H1 (cell line): ENCODE results near the gene HSF4. TPM values are rescaled to one million over a fixed set of nuclear protein-coding genes. Genes with fewer than 3 reads are reported as not detected.

Experiments used
- CTCF ChIA-PET: fragments of 300-600 bp; sonication (Branson Sonifier 250); formaldehyde crosslinking; loops from one replicate; lab custom pipeline; 2021; ENCODE audit not compliant: partially characterized antibody; lab: Charles Lee
- POLR2A ChIA-PET: fragments of 300-600 bp; sonication (Branson Sonifier 250); formaldehyde crosslinking; loops from one replicate; lab custom pipeline; 2021; ENCODE audit warnings: inconsistent platforms; ENCODE audit not compliant: partially characterized antibody; lab: Charles Lee
- DNase-seq, 2 experiments: peaks; one replicate each; pipeline versions ENCODE4 v3.0.0 to v3.0.0-alpha.2; 2010 to 2022; ENCODE audit warnings: low spot score in 2 of 2, low read depth in 1 of 2, mixed read lengths in 1 of 2
- FAIRE-seq: peaks from 2 replicates; lab custom pipeline; 2011; peaks lifted over from hg19 to GRCh38; lab: Jason Lieb, UNC
- H2AFZ ChIP-seq: 2 replicates; pipeline ENCODE4 v1.8.1; 2012; ENCODE audit warnings: low read length, inconsistent platforms
- H2AK5ac ChIP-seq: 2 replicates; pipeline ENCODE4 v1.6.1; 2013; ENCODE audit warnings: low read depth, low read length
- H2BK120ac ChIP-seq: replicated peaks from 2 replicates; pipeline ENCODE3; 2013; ENCODE audit warnings: low read depth, low read length, inconsistent platforms
- H2BK12ac ChIP-seq: 2 replicates; pipeline ENCODE4 v1.6.1; 2013; ENCODE audit warnings: low read depth, low read length
- H2BK15ac ChIP-seq: 2 replicates; pipeline ENCODE4 v1.6.1; 2013; ENCODE audit warnings: low read length
- H2BK20ac ChIP-seq: 2 replicates; pipeline ENCODE4 v1.6.1; 2013; ENCODE audit warnings: low read length
- H2BK5ac ChIP-seq: 2 replicates; pipeline ENCODE4 v1.6.1; 2013; ENCODE audit warnings: low read depth, low read length
- H3K14ac ChIP-seq: 2 replicates; pipeline ENCODE4 v1.6.1; 2013; ENCODE audit warnings: inconsistent platforms; ENCODE audit not compliant: insufficient read length
- H3K18ac ChIP-seq: 2 replicates; pipeline ENCODE4 v1.6.1; 2013; ENCODE audit warnings: low read length; ENCODE audit errors: extremely low read depth
- H3K23ac ChIP-seq: 2 replicates; pipeline ENCODE4 v1.6.1; 2013; ENCODE audit warnings: inconsistent platforms; ENCODE audit not compliant: insufficient read length
- H3K23me2 ChIP-seq: 2 replicates; pipeline ENCODE4 v1.6.1; 2013; ENCODE audit warnings: low read depth, low read length
- H3K27ac ChIP-seq: 2 replicates; pipeline ENCODE4 v1.6.1; 2011; ENCODE audit warnings: low read depth, low read length, inconsistent platforms
- H3K27me3 ChIP-seq, 4 experiments: replicated peaks in 1 of 4; 1 replicate in 1 of 4; 2 replicates in 3 of 4; pipeline versions ENCODE4 v1.6.1 to v1.8.1; 2011 to 2013; ENCODE audit warnings: low read length in 3 of 4, mild to moderate bottlenecking in 3 of 4, inconsistent platforms in 2 of 4, mixed read lengths in 2 of 4, moderate library complexity in 1 of 4; ENCODE audit not compliant: control insufficient read depth in 3 of 4, insufficient read depth in 3 of 4; ENCODE audit errors: extremely low read depth in 1 of 4
- H3K36me3 ChIP-seq, 4 experiments: 2 replicates each; pipeline versions ENCODE4 v1.6.1 to v1.8.1; 2011 to 2013; ENCODE audit warnings: mild to moderate bottlenecking in 4 of 4, low read length in 3 of 4, moderate library complexity in 2 of 4, control low read depth in 1 of 4, inconsistent platforms in 1 of 4; ENCODE audit not compliant: insufficient read depth in 4 of 4, control insufficient read depth in 2 of 4
- H3K4ac ChIP-seq: replicated peaks from 2 replicates; pipeline ENCODE3; 2013; ENCODE audit warnings: low read length, low read depth, mixed read lengths, inconsistent platforms; ENCODE audit not compliant: insufficient read length
- H3K4me1 ChIP-seq, 4 experiments: replicated peaks in 1 of 4; 1 replicate in 1 of 4; 2 replicates in 3 of 4; pipeline versions ENCODE4 v1.6.1 to v1.8.1; 2011 to 2013; ENCODE audit warnings: low read length in 3 of 4, inconsistent platforms in 2 of 4, mixed read lengths in 1 of 4; ENCODE audit not compliant: insufficient read depth in 4 of 4, control insufficient read depth in 3 of 4
- H3K4me2 ChIP-seq, 2 experiments: 2 replicates each; pipeline versions ENCODE4 v1.6.1 to v1.8.1; 2011 to 2013; ENCODE audit warnings: low read depth in 2 of 2, low read length in 2 of 2, control low read depth in 1 of 2, inconsistent platforms in 1 of 2, mild to moderate bottlenecking in 1 of 2; ENCODE audit not compliant: insufficient read depth in 1 of 2
- H3K4me3 ChIP-seq, 4 experiments: fragments of 200-600, 300-600 bp in 1 of 4; sonication (generic), shearing (Covaris generic), sonication (Bioruptor Twin) in 1 of 4; 2 replicates each; pipeline versions ENCODE4 v1.5.1 to v1.8.1; 2011 to 2016; ENCODE audit warnings: low read length in 4 of 4, low read depth in 3 of 4, control low read depth in 2 of 4, inconsistent platforms in 2 of 4, mild to moderate bottlenecking in 2 of 4, mixed read lengths in 1 of 4, moderate library complexity in 1 of 4; ENCODE audit not compliant: insufficient read depth in 2 of 4; ENCODE audit errors: extremely low read depth in 1 of 4
- H3K56ac ChIP-seq: replicated peaks from 2 replicates; pipeline ENCODE3; 2013; ENCODE audit warnings: low read depth, mild to moderate bottlenecking, mixed read lengths, low read length, inconsistent platforms; ENCODE audit not compliant: insufficient read length
- H3K79me1 ChIP-seq: 2 replicates; pipeline ENCODE4 v1.6.1; 2013; ENCODE audit warnings: low read depth, low read length, control low read depth
- H3K79me2 ChIP-seq, 2 experiments: 2 replicates each; pipeline versions ENCODE4 v1.6.1 to v1.8.1; 2012 to 2013; ENCODE audit warnings: low read length in 2 of 2, mild to moderate bottlenecking in 2 of 2, inconsistent platforms in 1 of 2; ENCODE audit not compliant: insufficient read depth in 2 of 2, control insufficient read depth in 1 of 2
- H3K9ac ChIP-seq, 4 experiments: replicated peaks in 1 of 4; 1 replicate in 1 of 4; 2 replicates in 3 of 4; pipeline versions ENCODE4 v1.6.1 to v1.8.1; 2011 to 2013; ENCODE audit warnings: low read depth in 3 of 4, low read length in 3 of 4, control low read depth in 2 of 4, mild to moderate bottlenecking in 2 of 4, moderate library complexity in 2 of 4, inconsistent platforms in 1 of 4; ENCODE audit errors: extremely low read depth in 1 of 4
- H3K9me3 ChIP-seq, 2 experiments: 2 replicates each; pipeline versions ENCODE4 v1.6.1 to v1.8.1; 2012 to 2013; ENCODE audit warnings: mild to moderate bottlenecking in 2 of 2, moderate library complexity in 2 of 2, control low read depth in 1 of 2, inconsistent platforms in 1 of 2, low read depth in 1 of 2, low read length in 1 of 2, mixed read lengths in 1 of 2; ENCODE audit not compliant: insufficient read depth in 2 of 2
- H4K20me1 ChIP-seq, 2 experiments: replicated peaks in 1 of 2; 2 replicates each; pipeline versions ENCODE3 to v1.8.1; 2011 to 2013; ENCODE audit warnings: inconsistent platforms in 2 of 2, low read length in 2 of 2, mild to moderate bottlenecking in 1 of 2; ENCODE audit not compliant: insufficient read depth in 2 of 2, control insufficient read depth in 1 of 2
- H4K5ac ChIP-seq: 2 replicates; pipeline ENCODE4 v1.6.1; 2013; ENCODE audit warnings: low read length, low read depth, mixed read lengths, inconsistent platforms; ENCODE audit not compliant: insufficient read length
- H4K8ac ChIP-seq: 2 replicates; pipeline ENCODE4 v1.8.0; 2013; ENCODE audit warnings: mild to moderate bottlenecking, moderate library complexity, low read length, inconsistent platforms; ENCODE audit not compliant: insufficient read depth; ENCODE audit errors: extremely low read depth
- H4K91ac ChIP-seq: replicated peaks from 2 replicates; pipeline ENCODE3; 2013; ENCODE audit warnings: low read length, mixed read lengths, inconsistent platforms; ENCODE audit not compliant: insufficient read length
- BCL11A ChIP-seq, 2 experiments: IDR thresholded peaks; one replicate each; pipeline ENCODE4 v1.6.1; 2011; ENCODE audit warnings: low read depth in 2 of 2, low read length in 2 of 2, mild to moderate bottlenecking in 2 of 2
- CHD2 ChIP-seq: IDR thresholded peaks from 2 replicates; pipeline ENCODE4 v1.6.1; 2012; ENCODE audit warnings: low read length, improper control_type of control experiment
- GTF2F1 ChIP-seq: IDR thresholded peaks from 2 replicates; pipeline ENCODE4 v1.6.1; 2012; ENCODE audit warnings: low read depth, low read length, improper control_type of control experiment, borderline replicate concordance
- KDM1A ChIP-seq: fragments of 200-600, 300-600 bp; sonication (generic); IDR thresholded peaks from 2 replicates; pipeline ENCODE4 v1.7.1; 2016; ENCODE audit warnings: mild to moderate bottlenecking, low read length, borderline replicate concordance
- NANOG ChIP-seq: IDR thresholded peaks from 2 replicates; pipeline ENCODE4 v1.6.1; 2011; ENCODE audit warnings: low read length, low read depth, mild to moderate bottlenecking, inconsistent platforms; ENCODE audit not compliant: insufficient read depth, poor library complexity, severe bottlenecking
- NRF1 ChIP-seq: IDR thresholded peaks from 2 replicates; pipeline ENCODE4 v1.6.1; 2011; ENCODE audit warnings: mild to moderate bottlenecking, low read depth, low read length, improper control_type of control experiment
- RBBP5 ChIP-seq: IDR thresholded peaks from 2 replicates; pipeline ENCODE4 v1.7.1; 2012; ENCODE audit warnings: low read depth, mild to moderate bottlenecking, inconsistent platforms, low read length, moderate library complexity, borderline replicate concordance
- TCF12 ChIP-seq: IDR thresholded peaks from 2 replicates; pipeline ENCODE4 v1.6.1; 2011; ENCODE audit warnings: low read depth, mild to moderate bottlenecking, low read length
- ZNF274 ChIP-seq: IDR thresholded peaks from 2 replicates; pipeline ENCODE4 v1.7.0; 2012; ENCODE audit warnings: low read length, borderline replicate concordance; ENCODE audit errors: extremely low read depth
- polyA plus RNA-seq, 7 experiments: library from polyadenylated mRNA; depleted of rRNA in 3 of 7; stranded (reverse) in 5 of 7; unstranded in 2 of 7; fragments of >200 nt in 5 of 7; fragments of 200-250 nt in 2 of 7; gene quantifications; 1 replicate in 5 of 7; 2 replicates in 1 of 7; 4 replicates in 1 of 7; pipeline versions ENCODE4 v1.2.1 to v1.2.3, GENCODE V29; 2011 to 2013; ENCODE audit warnings: missing spikeins in 2 of 7, mixed read lengths in 2 of 7
- total RNA-seq: library from RNA; stranded (reverse); fragmentation: NEBNext Ultra II Directional; extraction: Animal tissue kit (Norgen Biotek cat#: 25700); gene quantifications from 2 replicates; pipeline ENCODE4 v1.2.1, GENCODE V29; 2021

HSF4 gene
- total and polyA plus RNA-seq, 2 of the 8 experiments (the other 6 are each of a cell fraction or from before 2014, with no cell fraction given): 0.14 TPM; not detected in 1

GRCh38 chr16:67212766-67213165 lies 48.2 kb downstream of the HSF4 start:
- H3K27me3 ChIP-seq: peaks cover 0 to 12% (median 10%) of the 10 kb centered on the region in 4 experiments; a peak in 4 of 7 replicates
- H3K14ac ChIP-seq: no peak overlapping the region
- no peak overlapping the region for H2BK5ac ChIP-seq
- no peaks in the 10 kb centered on the region for H3K79me2 ChIP-seq
- H2AFZ ChIP-seq: no peak overlapping the region
- H3K9me3 ChIP-seq: no peaks in the 10 kb centered on the region
- no peak for FAIRE-seq
- no peak overlapping the region for H3K4me3 ChIP-seq
- H3K23ac ChIP-seq: no peak overlapping the region
- ChIA-PET POLR2A (interaction anchor here (0.9 to 3.5 kb wide), 4 partner anchors 8 to 247 kb away, joined by 3 to 19 read pairs (median 3); partner anchors contain the start of gene TMEM208), CTCF (interaction anchor here (0.6 to 8.9 kb wide), 4 partner anchors 11 to 83 kb away, joined by 3 to 111 read pairs (median 4); partner anchors contain the start of genes E2F4 and ELMO3)
- no peak overlapping the region for H2BK15ac ChIP-seq
- no peak overlapping the region for H3K18ac ChIP-seq
- DNase-seq: no peak
- H2BK12ac ChIP-seq: no peak overlapping the region
- H3K4me2 ChIP-seq: no peak overlapping the region
- no peaks in the 10 kb centered on the region for H3K79me1 ChIP-seq
- H3K4ac ChIP-seq: no peak overlapping the region
- no peak overlapping the region for H2BK20ac ChIP-seq
- H3K36me3 ChIP-seq: no peaks in the 10 kb centered on the region
- H3K9ac ChIP-seq: no peak overlapping the region
- no peaks in the 10 kb centered on the region for H4K20me1 ChIP-seq
- H3K27ac ChIP-seq: no peak overlapping the region
- H4K8ac ChIP-seq: no peak overlapping the region
- H4K91ac ChIP-seq: no peak overlapping the region
- no peak overlapping the region for H2AK5ac ChIP-seq
- no peaks in the 10 kb centered on the region; a peak in 1 of 7 replicates for H3K4me1 ChIP-seq
- TF ChIP-seq CHD2 (no peak), NRF1 (no peak), KDM1A (no peak), GTF2F1 (no peak), BCL11A (IDR thresholded peaks at IDR 0.05; ENCODE audit: low read depth in 2 of 2, low read length in 2 of 2) (no peak), TCF12 (no peak), ZNF274 (no peak), NANOG (no peak), RBBP5 (no peak)
- no peak overlapping the region for H3K56ac ChIP-seq
- H4K5ac ChIP-seq: no peak overlapping the region
- no peaks in the 10 kb centered on the region for H3K23me2 ChIP-seq
- H2BK120ac ChIP-seq: no peak overlapping the region
